Germinal center (tissue), 1 donor: Measurements from ENCODE around the gene PERCC1.
"Not testable (repeated sequence)": the region's sequence is repeated elsewhere in the genome, so short reads cannot be mapped to it uniquely, and the experiment has no call there.

ENCODE experiments used
- DNase-seq: peaks from one replicate; pipeline ENCODE4 v3.0.0; 2012; ENCODE audit warnings: mixed read lengths, low spot score

The PERCC1 gene

GRCh38 chr16:1434644-1435592 is 4.0 kb downstream of the PERCC1 start:
- DNase-seq, result no peak

GRCh38 chr16:1435921-1436697 is 5.2 kb downstream of the PERCC1 start:
- DNase-seq, result no peak

GRCh38 chr16:1436731-1437355 is 6.0 kb downstream of the PERCC1 start:
- DNase-seq, result no peak

DNA sequence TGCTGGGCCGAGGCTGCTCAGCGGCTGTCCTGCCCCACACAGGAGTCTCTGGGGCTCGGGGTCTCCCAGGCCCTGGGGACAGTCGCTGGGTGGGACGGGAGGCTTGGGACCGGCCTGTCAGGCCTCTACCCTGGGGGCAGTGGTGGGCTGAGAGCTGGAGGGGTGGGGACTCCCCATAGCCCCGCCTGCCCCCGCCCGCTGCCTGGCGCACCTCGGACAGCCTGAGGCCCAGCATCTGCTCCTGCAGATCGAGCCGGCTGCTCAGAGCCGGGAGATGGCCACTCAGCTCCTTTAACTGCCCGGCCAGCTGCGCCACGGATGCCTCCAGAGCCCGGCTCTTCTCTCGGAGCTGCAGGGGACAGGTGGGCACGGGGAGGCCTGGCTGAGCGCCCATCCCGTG is 6.7 kb downstream of the PERCC1 start:
- no peak for DNase-seq

DNA sequence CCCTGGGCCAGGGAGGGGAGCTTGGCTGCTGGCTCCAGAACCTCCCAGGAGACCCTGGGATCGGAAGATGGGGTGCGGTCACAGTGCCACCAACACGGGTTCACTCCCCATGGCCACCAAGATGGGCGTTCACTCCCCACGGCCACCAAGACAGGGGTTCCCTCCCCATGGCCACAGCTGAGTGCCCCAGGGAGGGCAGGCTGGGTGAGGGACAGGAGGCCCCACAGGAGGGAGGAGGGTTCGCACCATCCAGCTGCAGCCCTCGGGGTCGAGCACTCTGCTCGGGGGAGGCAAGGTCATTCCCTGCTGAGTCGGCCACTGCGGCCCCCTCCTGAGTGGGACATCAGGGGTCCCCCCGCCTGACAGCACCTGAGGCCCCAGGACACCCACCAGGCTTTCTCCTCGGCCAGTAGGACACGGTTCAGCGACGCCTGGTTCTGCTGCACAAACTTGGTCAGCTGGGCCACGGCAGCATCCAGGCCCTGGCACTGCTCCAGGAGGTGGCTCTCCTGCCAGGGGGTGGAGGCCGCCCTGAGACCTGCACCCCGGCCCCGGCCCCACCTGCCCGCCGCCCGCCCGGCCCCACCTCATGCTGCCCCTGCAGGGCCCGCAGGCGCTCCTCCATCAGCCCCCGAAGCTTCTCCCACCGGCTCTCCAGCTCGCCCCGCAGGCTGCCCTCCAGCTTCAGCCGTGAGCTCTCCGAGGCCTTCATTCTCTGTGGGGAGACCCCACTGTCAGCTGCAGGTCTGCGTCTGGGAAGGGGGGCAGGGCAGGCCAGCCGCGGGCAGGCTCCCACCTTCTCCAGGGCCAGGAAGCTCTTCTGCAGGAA is 7.6 kb downstream of the PERCC1 start:
- no peak for DNase-seq

GRCh38 chr16:1439058-1439698 is 8.3 kb downstream of the PERCC1 start:
- DNase-seq, result no peak

- not testable (repeated sequence) for DNase-seq
Measured at GRCh38 chr16:1439699-1440074, 8.8 kb downstream of the PERCC1 start.

GRCh38 chr16:1441391-1441829 is 10.5 kb downstream of the PERCC1 start:
- DNase-seq, result no peak

- DNase-seq, result no peak
Measured at GRCh38 chr16:1442697-1443096, 11.8 kb downstream of the PERCC1 start.

DNA sequence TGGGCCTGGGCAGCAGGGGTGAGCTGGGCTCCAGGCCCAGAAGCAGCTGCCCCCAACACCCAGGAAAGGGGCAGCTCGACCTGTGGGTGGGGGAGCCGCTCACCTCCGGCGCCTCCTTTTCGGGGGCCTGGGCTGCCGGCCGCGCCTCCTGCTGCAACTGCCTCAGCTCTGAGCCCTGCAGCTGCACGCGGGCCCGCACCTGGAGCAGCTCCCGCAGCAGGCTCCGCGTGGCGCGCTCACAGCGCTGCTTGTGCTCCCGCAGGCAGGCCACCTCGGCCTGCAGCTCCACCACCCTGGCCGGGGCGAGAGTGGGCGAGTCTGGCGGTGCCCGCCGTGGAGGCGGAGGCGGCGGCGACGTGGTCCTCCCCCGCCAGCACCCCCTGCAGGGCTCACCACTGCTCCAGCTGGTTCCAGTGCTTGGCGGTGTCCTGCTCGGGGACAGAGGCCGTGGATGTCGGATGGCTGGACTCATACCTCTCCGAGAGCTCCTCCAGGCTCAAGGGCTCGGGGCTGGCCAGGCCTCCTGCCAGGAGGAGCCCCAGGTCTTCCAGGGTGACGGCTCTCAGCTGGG is 12.6 kb downstream of the PERCC1 start:
- no peak for DNase-seq

GRCh38 chr16:1443980-1444729 is 13.3 kb downstream of the PERCC1 start, which contains the start of gene CCDC154:
Gene CCDC154 (minus strand): TSS chr16:1444556. CDS start chr16:1444322, 234 bp downstream.
- no peak for DNase-seq

GRCh38 chr16:1444730-1445517 is 14.0 kb downstream of the PERCC1 start:
- no peak for DNase-seq

GRCh38 chr16:1445518-1446203 is 14.8 kb downstream of the PERCC1 start:
- no peak for DNase-seq

DNA sequence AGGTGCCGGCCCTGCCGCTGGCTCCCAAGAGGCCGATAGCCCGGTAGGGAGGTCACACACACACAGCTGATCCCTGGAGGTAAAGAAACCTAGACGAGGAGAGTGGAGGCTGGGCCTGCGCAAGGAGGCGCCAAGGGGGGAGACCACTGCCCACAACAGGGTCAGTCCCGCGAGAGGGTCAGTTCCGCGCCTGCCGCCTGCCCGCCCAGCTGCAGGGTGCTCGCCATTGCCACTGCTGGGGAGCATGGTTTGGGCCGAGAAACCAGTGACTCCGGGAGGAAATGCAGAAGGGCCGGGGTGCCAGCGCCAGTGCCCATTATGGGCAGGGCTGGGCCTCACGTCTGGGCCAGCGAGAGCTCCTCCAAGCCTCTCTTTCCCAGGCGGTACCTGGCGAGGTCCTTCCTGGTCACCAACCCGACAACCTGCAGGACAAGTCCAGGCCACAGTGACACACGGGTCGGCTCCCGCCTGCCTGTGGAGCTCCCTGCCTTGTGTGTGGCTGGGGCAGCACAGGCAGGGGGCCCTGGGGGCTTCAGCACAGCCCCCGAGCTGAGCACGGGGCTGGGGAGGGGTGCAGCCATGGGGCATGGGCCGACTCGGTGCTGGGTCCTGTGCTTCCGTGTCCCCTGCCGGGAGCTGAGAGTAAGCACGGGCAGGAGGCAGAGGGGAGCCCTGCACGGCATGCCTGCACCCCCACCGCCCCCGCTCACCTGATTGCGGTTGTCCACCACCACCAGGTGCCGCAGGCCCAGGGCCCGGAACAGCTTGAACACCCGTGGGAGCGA is 15.6 kb downstream of the PERCC1 start:
- DNase-seq, result no peak

DNA sequence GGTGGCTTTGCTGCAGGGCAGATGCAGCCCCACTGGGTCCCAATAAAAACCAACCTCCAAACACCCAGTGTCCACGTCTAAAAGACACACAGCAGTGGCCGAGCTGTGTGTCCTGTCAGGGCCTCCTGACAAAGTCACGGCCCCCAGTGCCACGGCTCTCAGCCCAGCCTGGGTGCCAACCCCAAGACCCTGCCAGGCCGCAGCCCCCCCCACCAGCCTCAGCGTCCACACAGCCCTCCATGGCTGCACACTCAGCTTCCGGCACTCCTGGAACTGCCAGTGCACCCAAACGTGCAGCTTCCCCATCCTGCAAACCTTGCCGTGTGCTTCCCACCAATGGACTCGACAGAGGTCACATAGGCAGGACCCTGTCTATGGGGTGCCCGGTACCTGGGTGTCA is 17.1 kb downstream of the PERCC1 start:
- no peak for DNase-seq

- DNase-seq, result no peak
Measured at GRCh38 chr16:1448536-1449116, 17.7 kb downstream of the PERCC1 start.

GRCh38 chr16:1449201-1449788 is 18.4 kb downstream of the PERCC1 start:
- no peak for DNase-seq
